Measurements from ENCODE around the gene XNDC1N. TPM values are rescaled to one million over a fixed set of nuclear protein-coding genes. Genes with fewer than 3 reads are reported as not detected.

XNDC1N gene
- polyA plus RNA-seq, 1 of the 3 experiments (the other 2 are of a cell fraction), result 3.4 TPM

Other genes with a start within 250 kb of the XNDC1N start
- not detected in 2 replicates for gene DEFB108B, start 95.4 kb downstream of the XNDC1N start, polyA plus RNA-seq (2012; rRNA removed)
- gene DEFB131B, start 50.1 kb downstream of the XNDC1N start, polyA plus RNA-seq (2012; rRNA removed), result not detected in 2 replicates
- gene RNF121, start 452 bp upstream of the XNDC1N start, polyA plus RNA-seq (2012; rRNA removed), result 49.5 and 67.5 TPM in 2 replicates
- gene IL18BP, start 70.3 kb upstream of the XNDC1N start, polyA plus RNA-seq (2012; rRNA removed), result 5.0 and 6.8 TPM in 2 replicates
- gene NUMA1, start 151.9 kb upstream of the XNDC1N start, polyA plus RNA-seq (2012; rRNA removed), result 111 TPM in 2 replicates
- 7.3 and 8.0 TPM in 2 replicates for gene LRRC51, start 152.3 kb upstream of the XNDC1N start, polyA plus RNA-seq (2012; rRNA removed)
- gene LAMTOR1, start 174.7 kb upstream of the XNDC1N start, polyA plus RNA-seq (2012; rRNA removed), result 128 and 129 TPM in 2 replicates
- gene TOMT, start 177.3 kb upstream of the XNDC1N start, polyA plus RNA-seq (2012; rRNA removed), result not detected in 2 replicates
- 85.6 and 92.3 TPM in 2 replicates for gene ANAPC15, start 184.1 kb upstream of the XNDC1N start, polyA plus RNA-seq (2012; rRNA removed)
- not detected in 2 replicates for gene FOLR3, start 207.1 kb upstream of the XNDC1N start, polyA plus RNA-seq (2012; rRNA removed)